WTC11 (cell line): ENCODE data around the gene TNFRSF14.

ENCODE experiments used
- CBFB ChIP-seq: sonication (generic); formaldehyde crosslinking; IDR thresholded peaks from 2 replicates; pipeline ENCODE4 v1.8.1; 2022; ENCODE audit warnings: mild to moderate bottlenecking, low read depth, missing genetic modification reagents
- FOXP1 ChIP-seq: sonication (generic); formaldehyde crosslinking; IDR thresholded peaks from 2 replicates; pipeline ENCODE4 v1.8.0; 2022; ENCODE audit warnings: missing genetic modification reagents, mild to moderate bottlenecking, moderate library complexity, borderline replicate concordance
- HMGXB4 ChIP-seq: sonication (generic); formaldehyde crosslinking; IDR thresholded peaks from 2 replicates; pipeline ENCODE4 v1.8.1; 2023; ENCODE audit warnings: mild to moderate bottlenecking, moderate library complexity, missing genetic modification reagents
- KAT7 ChIP-seq: sonication (generic); formaldehyde crosslinking; IDR thresholded peaks from 2 replicates; pipeline ENCODE4 v1.8.1; 2023; ENCODE audit warnings: missing genetic modification reagents, mild to moderate bottlenecking, borderline replicate concordance
- NFYB ChIP-seq: sonication (generic); formaldehyde crosslinking; conservative IDR thresholded peaks from 2 replicates; pipeline ENCODE4 v1.8.0; 2022; ENCODE audit warnings: low read depth, missing genetic modification reagents
- NR2C2 ChIP-seq: sonication (generic); formaldehyde crosslinking; IDR thresholded peaks from 2 replicates; pipeline ENCODE4 v1.8.0; 2022; ENCODE audit warnings: mild to moderate bottlenecking, missing genetic modification reagents
- TCF7 ChIP-seq: sonication (generic); formaldehyde crosslinking; IDR thresholded peaks from 2 replicates; pipeline ENCODE4 v1.8.0; 2022; ENCODE audit warnings: mild to moderate bottlenecking, low read depth, missing genetic modification reagents, moderate library complexity
- USF1 ChIP-seq: sonication (generic); formaldehyde crosslinking; IDR thresholded peaks from 2 replicates; pipeline ENCODE4 v1.8.0; 2022; ENCODE audit warnings: mild to moderate bottlenecking, missing genetic modification reagents
- ZNF317 ChIP-seq: sonication (generic); formaldehyde crosslinking; IDR thresholded peaks from 2 replicates; pipeline ENCODE4 v1.8.1; 2023; ENCODE audit warnings: low read depth, mild to moderate bottlenecking, moderate library complexity, missing genetic modification reagents, borderline replicate concordance
- TF ChIP-seq, protein P1 (sequence below): fragments of 200-600 bp; IDR thresholded peaks from 2 replicates; pipeline ENCODE4 v1.8.0; 2022; ENCODE audit warnings: antibody characterized with exemption

- TF ChIP-seq, protein P1, sequence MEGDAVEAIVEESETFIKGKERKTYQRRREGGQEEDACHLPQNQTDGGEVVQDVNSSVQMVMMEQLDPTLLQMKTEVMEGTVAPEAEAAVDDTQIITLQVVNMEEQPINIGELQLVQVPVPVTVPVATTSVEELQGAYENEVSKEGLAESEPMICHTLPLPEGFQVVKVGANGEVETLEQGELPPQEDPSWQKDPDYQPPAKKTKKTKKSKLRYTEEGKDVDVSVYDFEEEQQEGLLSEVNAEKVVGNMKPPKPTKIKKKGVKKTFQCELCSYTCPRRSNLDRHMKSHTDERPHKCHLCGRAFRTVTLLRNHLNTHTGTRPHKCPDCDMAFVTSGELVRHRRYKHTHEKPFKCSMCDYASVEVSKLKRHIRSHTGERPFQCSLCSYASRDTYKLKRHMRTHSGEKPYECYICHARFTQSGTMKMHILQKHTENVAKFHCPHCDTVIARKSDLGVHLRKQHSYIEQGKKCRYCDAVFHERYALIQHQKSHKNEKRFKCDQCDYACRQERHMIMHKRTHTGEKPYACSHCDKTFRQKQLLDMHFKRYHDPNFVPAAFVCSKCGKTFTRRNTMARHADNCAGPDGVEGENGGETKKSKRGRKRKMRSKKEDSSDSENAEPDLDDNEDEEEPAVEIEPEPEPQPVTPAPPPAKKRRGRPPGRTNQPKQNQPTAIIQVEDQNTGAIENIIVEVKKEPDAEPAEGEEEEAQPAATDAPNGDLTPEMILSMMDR = no peak
- TF ChIP-seq NFYB = no peak
- TF ChIP-seq HMGXB4 = no peak
- TF ChIP-seq TCF7 (CRISPR knock-in tag) = no peak
- TF ChIP-seq FOXP1 (CRISPR knock-in tag) = no peak
- no peak for TF ChIP-seq USF1 (CRISPR knock-in tag)
- no peak for TF ChIP-seq CBFB (CRISPR knock-in tag)
- TF ChIP-seq KAT7 = no peak
- no peak for TF ChIP-seq ZNF317 (CRISPR knock-in tag)
- TF ChIP-seq NR2C2 (CRISPR knock-in tag) = no peak
Measured at GRCh38 chr1:2570332-2570731, 14.2 kb downstream of the TNFRSF14 start.
